Measurements from ENCODE around the gene PLEKHM3.

Gene PLEKHM3

GRCh38 chr2:208049441-208049840 lies 24.1 kb upstream of the PLEKHM3 start:
- no peak for DNase-seq (ENCODE audit: extremely low spot score)
- CTCF ChIA-PET: no interaction called here
- TF ChIP-seq L3MBTL2 (conservative IDR thresholded peaks at IDR 0.05) (no peak), HDGF (IDR thresholded peaks at IDR 0.05; ENCODE audit: borderline replicate concordance) (no peak), LEF1 (IDR thresholded peaks at IDR 0.05; ENCODE audit: borderline replicate concordance) (no peak), ARNT (IDR thresholded peaks at IDR 0.05) (no peak), CTBP1 (IDR thresholded peaks at IDR 0.05; ENCODE audit: borderline replicate concordance) (no peak), SUZ12 (IDR thresholded peaks at IDR 0.05) (no peak)
- POLR2A ChIA-PET: no interaction called here

GRCh38 chr2:208049006-208049405 lies 23.7 kb upstream of the PLEKHM3 start:
- no peak for TF ChIP-seq ZNF384 (IDR thresholded peaks at IDR 0.05)
- TF ChIP-seq NFRKB (IDR thresholded peaks at IDR 0.05): no peak
- no peak for TF ChIP-seq PKNOX1 (IDR thresholded peaks at IDR 0.05)
- no peak for TF ChIP-seq SUZ12 (IDR thresholded peaks at IDR 0.05)
- TF ChIP-seq HDGF (IDR thresholded peaks at IDR 0.05; ENCODE audit: borderline replicate concordance): no peak
- no peak for TF ChIP-seq ARNT (IDR thresholded peaks at IDR 0.05)
- no peak for TF ChIP-seq BHLHE40 (IDR thresholded peaks at IDR 0.05; ENCODE audit: borderline replicate concordance)
- TF ChIP-seq FOXK2 (IDR thresholded peaks at IDR 0.05): no peak
- no peak for TF ChIP-seq FOXA1 (IDR thresholded peaks at IDR 0.05)
- TF ChIP-seq FOXM1 (IDR thresholded peaks at IDR 0.05; ENCODE audit: borderline replicate concordance): no peak
- no peak for TF ChIP-seq L3MBTL2 (conservative IDR thresholded peaks at IDR 0.05)
- TF ChIP-seq CTBP1 (IDR thresholded peaks at IDR 0.05; ENCODE audit: borderline replicate concordance): no peak
- no peak for TF ChIP-seq SP1 (IDR thresholded peaks at IDR 0.05)
- TF ChIP-seq ELF4 (IDR thresholded peaks at IDR 0.05): no peak
- TF ChIP-seq LEF1 (IDR thresholded peaks at IDR 0.05; ENCODE audit: borderline replicate concordance): no peak
- TF ChIP-seq TARDBP (IDR thresholded peaks at IDR 0.05): no peak
- no peak for DNase-seq (ENCODE audit: extremely low spot score)
- ChIA-PET CTCF (no interaction called here), POLR2A (no interaction called here)

- DNase-seq (ENCODE audit: extremely low spot score): no peak
- CTCF ChIA-PET: no interaction called here
These were observed 22.5 kb upstream of the PLEKHM3 start for GRCh38 chr2:208047840-208048239.

GRCh38 chr2:208046686-208047085 lies 21.4 kb upstream of the PLEKHM3 start:
- TF ChIP-seq HDGF (IDR thresholded peaks at IDR 0.05; ENCODE audit: borderline replicate concordance) (no peak), BHLHE40 (IDR thresholded peaks at IDR 0.05; ENCODE audit: borderline replicate concordance) (no peak)
- POLR2A ChIA-PET: no interaction called here
- DNase-seq (ENCODE audit: extremely low spot score): no peak
- CTCF ChIA-PET: no interaction called here

More at GRCh38 chr2:208047840-208048239, 22.5 kb upstream of the PLEKHM3 start:
- POLR2A ChIA-PET: no interaction called here
- TF ChIP-seq ELF4 (IDR thresholded peaks at IDR 0.05): no peak
- no peak for TF ChIP-seq FOXK2 (IDR thresholded peaks at IDR 0.05)
- no peak for TF ChIP-seq FOXM1 (IDR thresholded peaks at IDR 0.05; ENCODE audit: borderline replicate concordance)
- TF ChIP-seq BHLHE40 (IDR thresholded peaks at IDR 0.05; ENCODE audit: borderline replicate concordance): no peak
- no peak for TF ChIP-seq SP1 (IDR thresholded peaks at IDR 0.05)
- TF ChIP-seq TARDBP (IDR thresholded peaks at IDR 0.05): no peak

GRCh38 chr2:208042450-208042849 lies 17.1 kb upstream of the PLEKHM3 start:
- no peak for DNase-seq (ENCODE audit: extremely low spot score)
- ChIA-PET CTCF (no interaction called here), POLR2A (no interaction called here)
- TF ChIP-seq PKNOX1 (IDR thresholded peaks at IDR 0.05): no peak
- TF ChIP-seq SUZ12 (IDR thresholded peaks at IDR 0.05): no peak
- TF ChIP-seq NFRKB (IDR thresholded peaks at IDR 0.05): no peak
- no peak for TF ChIP-seq LEF1 (IDR thresholded peaks at IDR 0.05; ENCODE audit: borderline replicate concordance)
- TF ChIP-seq FOXM1 (IDR thresholded peaks at IDR 0.05; ENCODE audit: borderline replicate concordance): no peak
- TF ChIP-seq HDGF (IDR thresholded peaks at IDR 0.05; ENCODE audit: borderline replicate concordance): no peak
- no peak for TF ChIP-seq ARNT (IDR thresholded peaks at IDR 0.05)
- TF ChIP-seq ZNF384 (IDR thresholded peaks at IDR 0.05): no peak
- TF ChIP-seq BHLHE40 (IDR thresholded peaks at IDR 0.05; ENCODE audit: borderline replicate concordance): no peak
- no peak for TF ChIP-seq SP1 (IDR thresholded peaks at IDR 0.05)
- TF ChIP-seq CTBP1 (IDR thresholded peaks at IDR 0.05; ENCODE audit: borderline replicate concordance): no peak
- TF ChIP-seq FOXA1 (IDR thresholded peaks at IDR 0.05): no peak
- TF ChIP-seq FOXK2 (IDR thresholded peaks at IDR 0.05): no peak
- TF ChIP-seq ELF4 (IDR thresholded peaks at IDR 0.05): no peak
- no peak for TF ChIP-seq L3MBTL2 (conservative IDR thresholded peaks at IDR 0.05)
- no peak for TF ChIP-seq TARDBP (IDR thresholded peaks at IDR 0.05)

- no peak for TF ChIP-seq SP1 (IDR thresholded peaks at IDR 0.05)
- no peak for TF ChIP-seq L3MBTL2 (conservative IDR thresholded peaks at IDR 0.05)
- no peak for TF ChIP-seq ZNF384 (IDR thresholded peaks at IDR 0.05)
- TF ChIP-seq BHLHE40 (IDR thresholded peaks at IDR 0.05; ENCODE audit: borderline replicate concordance): no peak
- TF ChIP-seq PKNOX1 (IDR thresholded peaks at IDR 0.05): no peak
- no peak for TF ChIP-seq FOXM1 (IDR thresholded peaks at IDR 0.05; ENCODE audit: borderline replicate concordance)
- TF ChIP-seq CTBP1 (IDR thresholded peaks at IDR 0.05; ENCODE audit: borderline replicate concordance): no peak
- TF ChIP-seq HDGF (IDR thresholded peaks at IDR 0.05; ENCODE audit: borderline replicate concordance): no peak
- TF ChIP-seq ARNT (IDR thresholded peaks at IDR 0.05): no peak
- CTCF ChIA-PET: no interaction called here
- POLR2A ChIA-PET: no interaction called here
- DNase-seq (ENCODE audit: extremely low spot score): no peak
These were observed 16.7 kb upstream of the PLEKHM3 start for GRCh38 chr2:208042041-208042440.

Data from HEK293T (cell line).